Epithelial cell of esophagus (primary cell): ENCODE results near the gene SPATA6L.

ENCODE experiments used
- DNase-seq: peaks from one replicate; pipeline ENCODE4 v3.0.0; 2010; ENCODE audit warnings: low read depth
- H3K4me3 ChIP-seq: 2 replicates; pipeline ENCODE4 v1.5.1; 2011; ENCODE audit warnings: mild to moderate bottlenecking, low read length, control low read depth
- CTCF ChIP-seq: IDR thresholded peaks from 2 replicates; pipeline ENCODE4 v1.5.1; 2011; ENCODE audit warnings: low read depth, mild to moderate bottlenecking, low read length, control low read depth, inconsistent platforms; ENCODE audit not compliant: insufficient read depth; ENCODE audit errors: missing control alignments

SPATA6L gene

GRCh38 chr9:4686584-4686983 lies 20.3 kb upstream of the SPATA6L start:
- H3K4me3 ChIP-seq, result no peak overlapping the region
- TF ChIP-seq CTCF, result no peak
- no peak for DNase-seq

- no peak for DNase-seq
- TF ChIP-seq CTCF, result no peak
- H3K4me3 ChIP-seq, result no peak overlapping the region
Measured at GRCh38 chr9:4686112-4686511, 19.8 kb upstream of the SPATA6L start.

- H3K4me3 ChIP-seq, result no peak overlapping the region
- TF ChIP-seq CTCF, result no peak
- no peak for DNase-seq
Measured at GRCh38 chr9:4684820-4685219, 18.5 kb upstream of the SPATA6L start.

GRCh38 chr9:4680750-4681149 lies 14.5 kb upstream of the SPATA6L start:
- no peak for DNase-seq
- peak overlapping the region; percentile 88 for H3K4me3 ChIP-seq
- no peak for TF ChIP-seq CTCF

GRCh38 chr9:4680173-4680525 lies 13.9 kb upstream of the SPATA6L start:
- no peak for TF ChIP-seq CTCF
- peak overlapping the region; percentile 88 for H3K4me3 ChIP-seq
- DNase-seq, result no peak

- peak; percentile 96 for DNase-seq
- H3K4me3 ChIP-seq, result peak within 1 kb of the TSS; percentile 88
- peak; percentile 60 for TF ChIP-seq CTCF
Measured at GRCh38 chr9:4679268-4680172, 13.2 kb upstream of the SPATA6L start, which contains the start of gene CDC37L1. Gene CDC37L1 (plus strand): TSS chr9:4679569. CDS start chr9:4679768, 199 bp downstream.
